Urinary bladder (tissue), 4 donors: ENCODE results near the gene DAW1. TPM values are rescaled to one million over a fixed set of nuclear protein-coding genes. Genes with fewer than 3 reads are reported as not detected.

Experiments
- DNase-seq: peaks from one replicate; pipeline ENCODE4 v3.0.0-alpha.2; 2015; ENCODE audit errors: extremely low spot score
- H3K27ac ChIP-seq: one replicate; pipeline ENCODE4 v1.5.1; 2013; ENCODE audit warnings: low read depth, mild to moderate bottlenecking, moderate library complexity
- H3K36me3 ChIP-seq: one replicate; pipeline ENCODE4 v1.6.1; 2013; ENCODE audit warnings: mild to moderate bottlenecking, moderate library complexity; ENCODE audit not compliant: insufficient read depth
- H3K4me1 ChIP-seq: one replicate; pipeline ENCODE4 v1.6.1; 2013; ENCODE audit warnings: mild to moderate bottlenecking, moderate library complexity; ENCODE audit not compliant: insufficient read depth
- H3K4me3 ChIP-seq: one replicate; pipeline ENCODE4 v1.5.1; 2013; ENCODE audit warnings: low read depth, low read length
- WGBS: extraction: QIAGEN DNeasy Blood & Tissue Kit; methylation state at CpG from one replicate; pipeline ENCODE4 v1.1.7; 2013; 5-methylcytosine and 5-hydroxymethylcytosine counted together
- polyA plus RNA-seq: library from polyadenylated mRNA; stranded (reverse); fragments of 200-250 nt; gene quantifications from one replicate; pipeline ENCODE4 v1.2.3, GENCODE V29; 2013
- total RNA-seq: library from RNA; depleted of rRNA; stranded (reverse); fragments of >200 nt; gene quantifications from one replicate; pipeline ENCODE4 v1.2.3, GENCODE V29; 2014
- donor health status: healthy with polysubstance abuse.
- donor health status: healthy.

DAW1 gene
- total and polyA plus RNA-seq, 2 donors, result 0.16 TPM; not detected in 1

- Histone ChIP-seq H3K4me1 (no peaks in the 10 kb centered on the region), H3K4me3 (no peak overlapping the region), H3K27ac (no peak overlapping the region), H3K36me3 (no peaks in the 10 kb centered on the region)
- DNase-seq, result no peak
- WGBS, result 66% methylated on average over 13 of the region's 13 CpGs
Observed at GRCh38 chr2:227870710-227871374, 589 bp upstream of the DAW1 start.

GRCh38 chr2:227872676-227873075, 1.2 kb downstream of the DAW1 start:
- WGBS, result 89% methylated on average over 4 of the region's 4 CpGs
- Histone ChIP-seq H3K27ac (no peak overlapping the region), H3K4me3 (no peak overlapping the region), H3K36me3 (no peaks in the 10 kb centered on the region), H3K4me1 (no peaks in the 10 kb centered on the region)
- no peak for DNase-seq

- Histone ChIP-seq H3K36me3 (no peaks in the 10 kb centered on the region), H3K4me1 (no peaks in the 10 kb centered on the region), H3K4me3 (no peak overlapping the region), H3K27ac (no peak overlapping the region)
- DNase-seq, result no peak
- WGBS, result 76% methylated on average over 6 of the region's 6 CpGs
Observed at GRCh38 chr2:227876300-227876801, 4.9 kb downstream of the DAW1 start.

- Histone ChIP-seq H3K27ac (no peak overlapping the region), H3K36me3 (no peaks in the 10 kb centered on the region), H3K4me3 (no peak overlapping the region), H3K4me1 (no peaks in the 10 kb centered on the region)
- DNase-seq, result no peak
- WGBS, result 63% methylated on average over 9 of the region's 9 CpGs
Observed at GRCh38 chr2:227877421-227878310, 6.2 kb downstream of the DAW1 start.

GRCh38 chr2:227880460-227880859, 9.0 kb downstream of the DAW1 start:
- H3K27ac ChIP-seq, result no peak overlapping the region
- no peak overlapping the region for H3K4me3 ChIP-seq
- no peak for DNase-seq
- H3K4me1 ChIP-seq, result no peaks in the 10 kb centered on the region
- H3K36me3 ChIP-seq, result no peaks in the 10 kb centered on the region
- 60% methylated on average over 3 of the region's 3 CpGs for WGBS

GRCh38 chr2:227881866-227882517, 10.6 kb downstream of the DAW1 start:
- no peak overlapping the region for H3K27ac ChIP-seq
- no peaks in the 10 kb centered on the region for H3K4me1 ChIP-seq
- no peak overlapping the region for H3K4me3 ChIP-seq
- WGBS, result 85% methylated on average over 4 of the region's 4 CpGs
- no peaks in the 10 kb centered on the region for H3K36me3 ChIP-seq
- no peak for DNase-seq

- Histone ChIP-seq H3K4me1 (no peaks in the 10 kb centered on the region), H3K27ac (no peak overlapping the region), H3K4me3 (no peak overlapping the region), H3K36me3 (no peaks in the 10 kb centered on the region)
- no peak for DNase-seq
- 19% methylated on average over 6 of the region's 6 CpGs for WGBS
Observed at GRCh38 chr2:227884511-227884947, 13.1 kb downstream of the DAW1 start.

GRCh38 chr2:227886149-227886548, 14.7 kb downstream of the DAW1 start:
- WGBS, result 88% methylated on average over 4 of the region's 4 CpGs
- no peaks in the 10 kb centered on the region for H3K36me3 ChIP-seq
- no peaks in the 10 kb centered on the region for H3K4me1 ChIP-seq
- no peak overlapping the region for H3K4me3 ChIP-seq
- no peak overlapping the region for H3K27ac ChIP-seq
- no peak for DNase-seq

- Histone ChIP-seq H3K36me3 (no peaks in the 10 kb centered on the region), H3K27ac (no peak overlapping the region), H3K4me1 (no peaks in the 10 kb centered on the region), H3K4me3 (no peak overlapping the region)
- DNase-seq, result no peak
- 39% methylated on average over 5 of the region's 5 CpGs for WGBS
Observed at GRCh38 chr2:227888289-227888688, 16.9 kb downstream of the DAW1 start.

- Histone ChIP-seq H3K27ac (no peak overlapping the region), H3K36me3 (no peaks in the 10 kb centered on the region), H3K4me3 (no peak overlapping the region), H3K4me1 (no peaks in the 10 kb centered on the region)
- no peak for DNase-seq
- 87% methylated on average over 5 of the region's 5 CpGs for WGBS
Observed at GRCh38 chr2:227889336-227889735, 17.9 kb downstream of the DAW1 start.

- no peak overlapping the region for H3K4me3 ChIP-seq
- H3K36me3 ChIP-seq, result no peaks in the 10 kb centered on the region
- H3K27ac ChIP-seq, result no peak overlapping the region
- H3K4me1 ChIP-seq, result no peaks in the 10 kb centered on the region
- DNase-seq, result peak; percentile 42
- 1% methylated on average over 2 of the region's 2 CpGs for WGBS
Observed at GRCh38 chr2:227890495-227891079, 19.2 kb downstream of the DAW1 start.

- Histone ChIP-seq H3K4me1 (no peaks in the 10 kb centered on the region), H3K27ac (no peak overlapping the region), H3K4me3 (no peak overlapping the region), H3K36me3 (no peaks in the 10 kb centered on the region)
- WGBS, result 80% methylated on average over 2 of the region's 2 CpGs
- no peak for DNase-seq
Observed at GRCh38 chr2:227891673-227892072, 20.2 kb downstream of the DAW1 start.

- no peak for DNase-seq
- Histone ChIP-seq H3K27ac (no peak overlapping the region), H3K36me3 (no peaks in the 10 kb centered on the region), H3K4me1 (no peaks in the 10 kb centered on the region), H3K4me3 (no peak overlapping the region)
- WGBS, result 66% methylated on average over 2 of the region's 2 CpGs
Observed at GRCh38 chr2:227903381-227903780, 31.9 kb downstream of the DAW1 start.
